Activated CD4-positive, CD25-positive, alpha-beta regulatory T cell treated with anti-CD3 and anti-CD28 coated beads, Interleukin-2, amount 50 U/mL, for 24 hours (primary cell): Measurements from ENCODE around the gene ALDH3B1.

Experiments
- ATAC-seq, 2 donors: fragments of 150-1000 bp; cut with Tn5 transposase; one replicate each; pipeline ENCODE4 v1.10.0; 2021; ENCODE audit warnings: mild to moderate bottlenecking in 1 of 2, moderate library complexity in 1 of 2

ALDH3B1 gene

DNA sequence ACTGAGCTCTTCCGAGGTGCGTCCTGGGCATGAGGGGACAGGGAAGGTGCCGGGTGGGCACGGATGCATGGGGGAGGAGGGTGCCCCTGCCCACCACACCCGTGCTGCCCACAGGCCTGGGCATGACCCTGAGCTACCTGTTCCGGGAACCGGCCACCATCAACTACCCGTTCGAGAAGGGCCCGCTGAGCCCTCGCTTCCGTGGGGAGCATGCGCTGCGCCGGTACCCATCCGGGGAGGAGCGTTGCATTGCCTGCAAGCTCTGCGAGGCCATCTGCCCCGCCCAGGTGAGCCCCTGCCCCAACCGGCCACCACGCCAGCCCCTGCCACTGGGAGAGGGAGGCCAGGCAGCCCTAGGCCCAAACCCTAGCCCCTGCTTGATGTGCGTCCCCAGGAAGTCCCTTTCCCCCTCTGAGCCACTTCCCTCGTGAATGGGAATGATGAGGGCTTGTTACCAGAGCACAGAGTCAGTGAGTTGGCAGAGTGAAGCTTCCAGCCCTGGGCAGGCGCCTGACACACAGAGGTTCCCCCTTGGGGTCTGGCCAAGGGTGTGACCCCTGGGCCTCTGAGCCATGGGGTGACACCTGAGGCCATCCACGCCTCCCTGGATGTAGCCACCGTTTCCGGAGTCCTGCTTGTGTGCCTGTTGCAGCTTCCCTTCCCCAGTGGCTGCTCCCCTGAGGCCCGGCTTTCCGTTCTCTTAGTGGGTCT lies 23.0 kb downstream of the ALDH3B1 start:
- no peak for ATAC-seq

DNA sequence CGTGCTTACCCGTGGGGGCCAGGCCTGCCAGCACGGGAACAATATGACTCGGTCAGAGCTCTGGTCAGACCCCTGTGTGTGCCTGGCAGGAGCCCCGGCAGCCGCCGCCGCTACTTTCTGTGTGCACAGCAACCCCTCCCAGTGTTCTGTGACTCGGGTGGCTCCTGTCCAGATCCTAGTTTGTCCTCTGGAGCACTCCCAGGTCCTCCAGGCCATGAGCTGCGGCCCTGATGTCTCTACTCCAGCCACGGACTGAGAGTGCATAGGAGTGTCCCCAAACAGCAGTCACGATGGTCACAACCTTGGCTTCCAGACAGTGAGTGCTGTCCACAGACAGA lies 23.6 kb downstream of the ALDH3B1 start:
- no peak for ATAC-seq

DNA sequence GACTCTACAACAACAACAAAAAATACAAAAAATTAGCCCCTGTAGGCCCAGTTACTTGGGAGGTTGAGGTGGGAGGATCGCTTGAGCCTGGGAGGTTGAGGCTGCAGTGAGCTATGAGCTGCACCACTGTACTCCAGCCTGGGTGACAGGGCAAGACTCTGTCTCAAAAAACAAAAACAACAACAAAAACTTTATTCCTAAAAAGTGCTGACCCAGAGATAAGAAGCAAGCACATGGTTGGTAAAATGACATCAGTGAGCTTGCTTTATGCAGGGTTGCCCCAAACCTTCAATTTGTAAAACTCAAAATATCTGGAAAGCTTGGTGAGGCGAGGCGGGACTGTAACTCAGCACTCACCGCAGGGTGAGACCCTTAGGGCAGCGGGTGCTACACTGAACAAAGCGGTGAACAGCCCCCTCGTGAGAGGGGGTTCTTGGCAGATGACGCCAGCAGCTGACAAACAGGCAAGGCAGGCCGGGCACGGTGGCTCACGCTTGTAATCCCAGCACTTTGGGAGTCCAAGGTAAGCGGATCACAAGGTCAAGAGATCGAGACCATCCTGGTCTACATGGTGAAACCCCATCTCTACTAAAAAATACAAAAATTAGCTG lies 25.2 kb downstream of the ALDH3B1 start:
- no peak for ATAC-seq

DNA sequence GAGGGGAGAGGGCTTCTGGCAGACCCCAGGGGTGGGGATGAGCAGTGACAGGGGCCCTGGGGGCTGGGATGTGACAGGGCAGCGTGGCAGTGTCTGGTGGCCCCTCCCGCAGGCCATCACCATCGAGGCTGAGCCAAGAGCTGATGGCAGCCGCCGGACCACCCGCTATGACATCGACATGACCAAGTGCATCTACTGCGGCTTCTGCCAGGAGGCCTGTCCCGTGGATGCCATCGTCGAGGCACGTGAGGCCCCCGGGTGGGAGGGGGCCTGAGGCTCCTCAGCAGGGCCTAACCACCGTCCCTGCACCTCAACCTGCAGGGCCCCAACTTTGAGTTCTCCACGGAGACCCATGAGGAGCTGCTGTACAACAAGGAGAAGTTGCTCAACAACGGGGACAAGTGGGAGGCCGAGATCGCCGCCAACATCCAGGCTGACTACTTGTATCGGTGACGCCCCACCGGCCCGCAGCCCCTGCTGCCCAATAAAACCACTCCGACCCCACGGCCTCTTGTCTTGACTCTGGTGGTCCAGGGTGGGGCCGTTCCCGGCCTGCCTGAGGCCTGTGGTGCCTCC lies 26.1 kb downstream of the ALDH3B1 start:
- ATAC-seq = no peak

DNA sequence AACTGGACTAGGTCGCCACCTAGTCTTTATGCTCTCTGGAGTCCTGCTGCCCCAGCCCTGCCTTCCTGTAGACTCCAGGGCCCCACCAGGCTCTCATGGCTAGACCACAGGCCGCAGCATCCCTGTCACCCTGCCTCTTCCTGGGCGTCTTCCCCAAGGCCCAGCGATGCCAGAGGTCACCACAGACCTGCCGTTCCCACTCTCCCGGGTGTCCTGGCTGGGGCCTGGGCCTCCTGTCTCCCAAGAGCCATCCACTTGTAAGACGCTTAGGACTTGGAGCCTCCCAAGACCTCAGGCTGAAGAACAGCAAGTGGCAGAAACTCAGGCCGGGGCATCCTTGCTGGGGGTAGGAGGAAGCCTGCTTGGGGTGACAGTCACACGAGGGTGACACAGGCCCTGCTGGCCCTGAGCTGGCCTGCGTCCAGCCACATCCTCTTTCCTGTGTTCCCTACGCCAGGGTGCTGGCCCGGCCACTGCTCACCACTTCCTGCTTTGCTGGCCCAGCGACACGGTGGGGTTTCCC lies 26.7 kb downstream of the ALDH3B1 start:
- peak; percentile 9 to 40 for ATAC-seq

DNA sequence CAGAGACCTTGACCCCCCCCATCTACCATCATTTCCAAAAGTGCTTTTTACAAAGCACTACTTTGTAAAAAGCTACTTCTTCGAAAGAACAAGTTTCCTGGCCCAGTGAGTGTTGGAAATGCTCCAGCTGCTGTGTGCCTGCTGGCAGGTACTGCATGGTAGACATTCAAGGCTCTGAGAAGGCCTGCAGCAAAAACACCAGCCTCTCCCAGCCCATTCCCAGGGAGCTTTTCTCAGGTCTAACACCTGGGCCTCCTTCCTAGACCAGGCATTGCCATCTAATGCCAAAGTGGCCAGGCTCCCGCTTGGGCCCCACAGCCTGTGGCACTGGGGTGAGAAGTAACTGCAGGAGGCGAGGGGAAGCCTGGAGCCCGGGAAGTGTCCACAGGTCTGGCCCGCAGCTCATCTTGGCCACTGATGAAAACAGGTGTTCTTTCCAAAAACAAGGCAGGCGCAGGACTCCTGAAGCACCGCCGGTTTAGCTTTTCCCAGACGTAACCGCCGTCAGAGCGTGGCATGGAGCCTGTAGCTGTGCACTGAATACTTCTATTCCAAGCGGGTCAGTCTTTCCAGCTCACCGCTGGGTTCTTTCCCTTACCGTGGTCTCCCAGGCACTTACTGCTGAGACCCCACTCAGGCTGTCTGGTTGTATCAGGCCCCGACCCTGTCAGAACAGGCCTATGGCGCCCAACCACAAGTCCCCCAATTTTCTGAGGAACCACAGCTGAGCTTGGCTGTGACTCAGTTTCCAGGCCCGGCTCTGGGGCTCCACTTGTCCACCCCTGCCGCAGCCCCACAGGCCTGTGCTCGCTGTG lies 27.5 kb downstream of the ALDH3B1 start:
- no peak for ATAC-seq

DNA sequence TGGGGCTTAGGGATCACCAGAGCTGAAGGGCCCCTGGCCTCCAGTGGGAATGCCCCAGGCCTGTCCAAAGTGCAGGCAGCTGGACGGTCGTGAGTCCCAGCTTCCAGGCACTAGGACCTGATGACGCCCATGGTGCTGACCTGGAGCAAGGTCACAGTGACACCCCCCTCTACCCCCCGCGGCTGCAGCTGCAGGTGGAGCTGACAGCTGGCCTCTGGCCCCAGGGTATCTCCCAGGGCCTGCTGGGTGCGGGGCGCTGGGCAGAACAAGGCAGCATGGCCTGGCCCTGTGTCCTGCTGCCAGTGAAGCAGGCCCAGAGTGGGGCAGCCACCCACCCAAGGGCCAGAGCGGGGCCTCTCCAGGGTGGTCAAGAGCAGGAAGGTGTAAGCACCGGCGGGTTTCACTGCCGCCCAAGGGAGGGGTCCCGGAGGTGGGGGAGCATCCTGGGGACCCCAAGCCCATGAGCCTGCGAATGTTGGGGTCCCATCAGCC lies 28.1 kb downstream of the ALDH3B1 start:
- no peak for ATAC-seq

DNA sequence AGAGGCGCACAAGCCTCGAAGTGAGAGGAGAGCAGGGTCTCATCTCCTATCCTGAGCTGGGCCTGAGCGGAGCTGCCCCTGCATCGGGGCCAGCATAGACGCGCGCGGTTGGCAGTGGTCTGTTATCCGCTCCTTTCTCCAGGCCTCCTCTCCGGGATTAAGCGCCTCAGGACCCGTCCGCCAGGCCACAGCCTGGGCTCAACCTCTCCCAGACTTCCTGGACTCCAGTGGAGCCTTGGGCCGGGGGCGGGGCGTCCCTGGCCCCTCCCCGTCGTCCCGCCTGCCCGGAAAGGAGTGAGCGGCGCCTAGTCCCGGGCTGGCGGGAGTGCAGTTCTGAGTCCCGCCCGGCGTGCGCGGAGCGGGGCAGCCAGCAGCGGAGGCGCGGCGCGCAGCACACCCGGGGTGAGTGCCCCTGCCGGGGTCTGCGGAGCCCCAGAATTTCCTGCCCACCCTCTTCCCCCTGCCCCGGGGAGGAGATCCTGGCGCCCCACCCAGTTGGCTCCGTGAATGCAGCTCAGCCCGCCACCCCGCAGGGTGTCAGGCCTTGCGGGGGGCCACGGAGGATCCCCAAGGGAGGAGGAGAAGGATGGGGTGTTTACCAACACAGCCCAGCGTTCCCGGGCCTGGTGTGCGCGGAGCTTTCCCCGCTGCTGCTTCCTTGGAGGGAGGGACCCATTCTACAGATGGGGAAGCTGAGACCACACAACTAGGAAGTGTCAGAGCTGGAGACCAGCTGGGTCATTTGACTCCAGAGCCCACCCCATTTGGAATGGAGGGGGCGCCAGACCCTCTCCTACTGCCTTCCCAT lies 28.8 kb downstream of the ALDH3B1 start, which contains the start of gene TCIRG1:
TCIRG1 (plus strand) TSS at position 308 of the 808 bp plus-strand sequence. CDS start 2,247 bp downstream, outside the sequence.
- peak; percentile 65 to 66 for ATAC-seq

DNA sequence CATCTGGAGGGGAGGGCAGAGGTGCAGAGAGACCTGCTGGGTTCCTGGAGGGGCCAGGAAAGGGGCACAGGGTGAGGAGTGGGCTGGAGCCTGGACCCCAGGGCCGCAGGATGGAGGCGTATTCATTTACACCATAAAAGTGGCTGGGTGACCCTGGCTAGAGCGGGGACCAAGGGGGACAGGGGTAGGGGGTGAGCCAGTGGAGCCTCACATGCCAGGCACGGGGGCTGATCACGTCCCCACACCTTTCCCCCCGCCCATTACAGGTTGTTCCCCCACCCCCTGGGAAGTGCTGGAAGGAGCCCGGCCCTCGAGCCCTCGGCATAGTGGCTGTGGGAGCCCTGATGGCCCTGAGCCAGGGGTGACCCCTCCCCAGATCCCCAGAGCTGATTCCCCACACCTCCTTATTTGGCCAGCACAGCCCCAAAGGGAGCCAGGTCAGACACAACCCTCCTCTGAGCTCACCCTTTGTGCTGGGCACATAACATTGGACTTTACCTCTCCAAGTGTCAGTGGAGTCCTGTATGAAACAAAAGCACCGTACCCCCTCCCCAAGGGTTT lies 29.5 kb downstream of the ALDH3B1 start:
- peak in 1 of 2 donors; percentile 2 for ATAC-seq

DNA sequence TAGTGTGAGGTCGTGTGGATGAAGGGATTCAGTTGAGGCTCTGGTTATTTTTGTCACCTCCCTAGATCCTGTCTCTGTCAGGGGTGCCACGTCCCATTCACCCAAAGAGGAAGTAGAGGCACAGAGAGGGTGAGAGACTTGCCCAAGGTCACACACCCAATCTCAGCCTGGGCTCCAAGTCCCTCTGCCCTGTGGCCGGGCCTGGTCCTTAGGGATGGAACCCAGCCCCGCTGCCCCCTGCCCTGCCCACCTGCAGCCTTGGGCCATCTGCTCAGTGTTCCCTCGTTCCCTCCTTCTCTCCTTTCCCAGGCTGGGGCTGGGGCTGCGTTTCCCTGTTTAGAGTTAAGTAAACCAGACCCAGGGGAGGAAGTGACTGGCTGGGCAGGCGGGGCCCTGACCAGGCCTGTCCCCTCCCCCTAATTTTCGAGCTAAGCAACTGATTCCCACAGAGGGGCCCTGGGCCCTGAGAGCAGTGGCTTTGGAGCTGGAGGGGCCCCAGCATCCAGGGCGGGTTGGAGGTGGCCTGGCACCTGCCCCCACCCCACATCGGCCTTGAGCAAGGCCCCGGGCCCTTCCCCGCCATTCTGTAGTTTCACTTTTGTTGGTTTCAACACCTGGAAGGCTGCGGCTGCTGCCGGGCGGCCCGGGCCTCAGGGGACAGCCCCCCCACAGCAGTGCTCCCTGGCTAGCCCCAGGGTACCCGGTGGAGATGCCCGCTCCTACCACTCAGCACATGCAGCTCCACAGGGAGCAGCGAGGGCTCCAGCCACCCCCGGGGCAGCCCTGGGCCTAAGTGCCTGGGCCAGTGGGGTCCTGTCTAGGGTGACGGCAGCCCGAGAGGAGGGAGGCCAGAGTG lies 30.2 kb downstream of the ALDH3B1 start:
- peak; percentile 64 to 68 for ATAC-seq

DNA sequence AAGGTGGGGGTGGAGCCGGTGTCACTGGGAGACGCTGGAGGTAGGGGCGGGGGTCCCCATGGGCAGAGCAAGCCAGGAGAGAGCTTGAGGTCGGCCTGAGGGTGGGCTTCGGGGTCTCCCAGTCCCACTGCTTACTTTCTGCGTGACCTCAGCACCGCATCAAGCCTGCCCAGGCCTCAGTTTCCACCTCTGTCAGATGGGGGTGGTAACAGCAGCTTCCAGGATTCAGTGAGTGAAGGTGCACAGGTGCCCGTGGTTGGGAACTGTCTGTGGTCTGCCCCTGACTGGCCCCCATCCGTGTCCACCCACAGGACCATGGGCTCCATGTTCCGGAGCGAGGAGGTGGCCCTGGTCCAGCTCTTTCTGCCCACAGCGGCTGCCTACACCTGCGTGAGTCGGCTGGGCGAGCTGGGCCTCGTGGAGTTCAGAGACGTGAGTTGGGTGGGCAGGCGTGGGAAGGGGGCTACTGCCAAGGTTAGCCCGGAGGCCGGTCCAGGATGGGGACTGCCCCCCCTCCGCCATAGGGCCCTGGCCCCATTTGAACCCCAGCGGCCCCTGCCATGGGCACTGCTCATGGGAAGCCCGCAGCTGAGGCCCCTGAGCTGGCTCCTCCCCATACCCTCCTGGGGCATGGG lies 30.9 kb downstream of the ALDH3B1 start:
- ATAC-seq = no peak

DNA sequence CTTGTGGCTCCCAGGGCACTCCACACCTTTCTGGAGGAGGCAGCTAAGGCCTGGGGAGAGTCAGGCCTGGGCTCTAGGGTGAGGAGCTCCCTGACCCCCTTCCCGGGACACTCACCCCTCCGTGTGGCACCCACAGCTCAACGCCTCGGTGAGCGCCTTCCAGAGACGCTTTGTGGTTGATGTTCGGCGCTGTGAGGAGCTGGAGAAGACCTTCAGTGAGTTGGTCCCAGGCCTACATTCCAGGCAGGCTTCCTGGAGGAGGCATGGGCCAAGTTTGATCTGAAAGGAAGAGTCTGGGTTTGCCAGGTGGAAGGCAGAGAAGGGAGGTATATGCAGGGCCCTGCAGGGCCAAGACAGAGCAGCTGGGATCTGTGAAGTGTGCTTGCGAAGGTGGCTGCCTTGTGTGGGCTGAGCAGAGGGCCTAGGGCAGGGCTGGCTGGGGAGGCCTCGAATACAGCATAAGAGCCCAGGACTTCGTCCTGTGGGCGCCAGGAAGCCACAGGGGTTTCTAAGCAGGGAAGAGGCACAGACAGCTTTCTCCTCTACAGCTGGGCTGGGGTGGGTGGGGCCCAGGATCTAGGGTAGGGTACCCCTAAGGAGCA lies 31.6 kb downstream of the ALDH3B1 start:
- no peak for ATAC-seq

DNA sequence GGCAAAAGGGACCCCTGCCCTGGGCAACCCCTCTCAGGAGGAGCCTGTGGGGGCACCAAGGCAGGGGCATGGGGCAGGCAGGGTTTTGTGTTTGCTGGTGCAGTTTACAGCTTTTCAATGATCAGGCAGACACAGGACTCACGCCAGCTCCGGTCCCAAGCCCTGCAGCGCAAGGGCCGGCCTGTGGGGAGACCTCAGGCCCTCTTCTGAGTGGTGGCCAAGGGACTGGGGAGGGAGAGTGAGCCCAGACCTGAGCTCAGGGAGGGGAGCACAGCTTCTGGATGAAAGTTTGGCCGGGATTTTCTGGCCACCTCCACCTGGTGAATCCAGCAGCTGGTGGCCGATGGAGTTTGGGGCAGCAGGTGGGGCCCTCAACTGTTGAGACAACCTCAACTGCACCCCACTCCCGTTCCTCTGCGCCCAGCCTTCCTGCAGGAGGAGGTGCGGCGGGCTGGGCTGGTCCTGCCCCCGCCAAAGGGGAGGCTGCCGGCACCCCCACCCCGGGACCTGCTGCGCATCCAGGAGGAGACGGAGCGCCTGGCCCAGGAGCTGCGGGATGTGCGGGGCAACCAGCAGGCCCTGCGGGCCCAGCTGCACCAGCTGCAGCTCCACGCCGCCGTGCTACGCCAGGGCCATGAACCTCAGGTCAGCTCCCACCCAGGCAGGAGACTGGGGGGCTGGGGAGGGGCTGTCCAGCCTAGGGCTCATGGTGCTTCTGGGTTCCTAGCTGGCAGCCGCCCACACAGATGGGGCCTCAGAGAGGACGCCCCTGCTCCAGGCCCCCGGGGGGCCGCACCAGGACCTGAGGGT lies 32.3 kb downstream of the ALDH3B1 start:
- ATAC-seq = no peak

DNA sequence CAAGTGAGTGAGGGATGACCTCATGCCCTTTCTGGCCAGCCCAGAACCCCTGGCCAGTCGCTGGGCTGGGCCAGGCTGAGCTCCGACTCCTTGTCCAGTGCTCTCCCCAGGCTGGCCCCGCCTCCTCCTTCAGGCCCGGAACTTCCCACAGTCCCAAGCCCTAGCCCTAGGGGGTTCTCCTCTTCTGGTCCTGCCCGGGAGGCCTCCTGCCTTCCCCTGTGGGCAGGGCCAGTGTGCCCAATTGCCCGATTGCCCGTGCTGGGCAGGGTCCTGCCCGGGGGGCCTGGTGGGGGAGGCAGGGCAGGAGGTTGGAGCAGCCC lies 32.9 kb downstream of the ALDH3B1 start:
- no peak for ATAC-seq

DNA sequence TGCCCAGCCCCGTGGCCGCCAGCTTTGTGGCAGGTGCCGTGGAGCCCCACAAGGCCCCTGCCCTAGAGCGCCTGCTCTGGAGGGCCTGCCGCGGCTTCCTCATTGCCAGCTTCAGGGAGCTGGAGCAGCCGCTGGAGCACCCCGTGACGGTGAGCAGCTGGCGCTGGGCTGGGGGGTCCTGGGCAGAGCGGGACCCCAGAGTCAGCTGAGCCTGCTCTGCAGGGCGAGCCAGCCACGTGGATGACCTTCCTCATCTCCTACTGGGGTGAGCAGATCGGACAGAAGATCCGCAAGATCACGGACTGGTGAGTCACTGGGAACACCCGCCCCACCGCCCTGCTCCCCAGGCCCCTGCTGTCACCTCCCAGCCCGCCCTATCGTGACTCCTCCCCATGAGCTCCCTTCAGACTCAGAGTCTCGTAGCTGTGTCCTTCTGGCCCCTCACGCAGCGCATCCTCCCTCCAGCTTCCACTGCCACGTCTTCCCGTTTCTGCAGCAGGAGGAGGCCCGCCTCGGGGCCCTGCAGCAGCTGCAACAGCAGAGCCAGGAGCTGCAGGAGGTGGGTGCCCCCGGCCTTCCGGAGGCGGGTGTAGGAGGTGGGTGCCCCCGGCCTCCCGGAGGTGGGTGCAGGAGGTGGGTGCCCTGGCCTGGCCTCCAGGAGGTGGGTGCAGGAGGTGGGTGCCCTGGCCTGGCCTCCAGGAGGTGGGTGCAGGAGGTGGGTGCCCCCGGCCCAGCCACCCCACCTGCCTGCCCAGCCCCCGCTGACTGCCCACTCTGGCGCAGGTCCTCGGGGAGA lies 33.4 kb downstream of the ALDH3B1 start:
- no peak for ATAC-seq

DNA sequence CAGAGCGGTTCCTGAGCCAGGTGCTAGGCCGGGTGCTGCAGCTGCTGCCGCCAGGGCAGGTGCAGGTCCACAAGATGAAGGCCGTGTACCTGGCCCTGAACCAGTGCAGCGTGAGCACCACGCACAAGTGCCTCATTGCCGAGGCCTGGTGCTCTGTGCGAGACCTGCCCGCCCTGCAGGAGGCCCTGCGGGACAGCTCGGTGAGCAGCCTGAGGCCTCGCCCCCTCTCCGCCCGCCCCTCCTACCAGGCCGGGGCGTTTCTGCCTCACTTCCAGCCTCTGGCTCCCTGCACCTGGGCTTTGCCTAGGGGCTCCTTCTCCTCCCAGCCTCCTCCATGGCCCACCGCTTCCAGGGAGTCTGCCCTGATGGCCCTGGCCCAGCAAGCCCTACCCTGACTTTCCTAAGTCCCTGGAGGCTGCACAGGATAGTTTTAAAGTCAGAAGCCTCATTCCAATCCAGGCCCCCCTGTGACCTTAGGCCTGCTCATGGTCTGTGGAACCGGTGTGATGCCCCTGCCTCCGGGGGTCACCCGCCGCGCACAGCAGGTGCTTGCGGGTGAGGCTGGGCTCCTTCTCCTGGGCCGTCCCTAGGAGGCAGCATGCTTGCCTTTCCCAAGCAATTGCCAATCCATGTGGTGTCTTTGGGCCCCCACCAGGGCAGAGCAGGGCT lies 34.2 kb downstream of the ALDH3B1 start:
- no peak for ATAC-seq

DNA sequence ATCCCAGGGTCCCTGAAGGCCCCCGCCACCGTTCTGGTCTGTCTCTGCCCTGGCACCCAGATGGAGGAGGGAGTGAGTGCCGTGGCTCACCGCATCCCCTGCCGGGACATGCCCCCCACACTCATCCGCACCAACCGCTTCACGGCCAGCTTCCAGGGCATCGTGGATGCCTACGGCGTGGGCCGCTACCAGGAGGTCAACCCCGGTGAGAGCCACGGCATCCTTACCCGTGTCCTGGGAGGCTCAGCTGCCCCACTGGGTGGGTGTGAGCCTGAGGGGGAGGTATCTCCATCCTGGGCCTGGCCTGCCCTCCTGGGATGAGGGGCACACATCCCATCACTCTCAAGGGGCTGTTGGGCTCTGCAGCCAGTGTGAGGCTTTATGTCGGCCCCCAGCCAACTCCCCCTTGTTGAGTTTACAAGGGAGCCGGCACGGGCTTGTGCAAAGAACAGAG lies 34.8 kb downstream of the ALDH3B1 start:
- no peak for ATAC-seq
